ENCODE measurements around the gene TUBG2. TPM values are rescaled to one million over a fixed set of nuclear protein-coding genes. Genes with fewer than 3 reads are reported as not detected.

TUBG2 gene
- total and polyA plus RNA-seq, 2 of the 8 experiments (the other 6 are each of a cell fraction or from before 2014, with no cell fraction given), result 14.8 to 16.6 TPM

DNA sequence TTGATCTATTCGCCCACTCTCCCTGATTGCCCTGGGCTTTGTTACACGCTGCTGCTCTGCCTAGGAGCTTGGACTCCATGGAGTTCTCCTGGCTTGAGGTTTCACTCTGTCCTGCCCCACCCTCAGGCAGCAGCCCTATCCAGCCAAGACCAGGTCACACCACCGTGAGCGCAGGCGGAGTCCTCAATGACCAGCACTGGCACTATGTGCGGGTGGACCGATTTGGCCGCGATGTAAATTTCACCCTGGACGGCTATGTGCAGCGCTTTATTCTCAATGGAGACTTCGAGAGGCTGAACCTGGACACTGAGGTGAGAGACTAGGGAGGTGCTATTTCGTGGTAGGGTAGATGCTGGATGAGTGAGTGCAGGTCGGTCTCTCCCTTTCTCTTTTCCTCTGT lies 26.7 kb downstream of the TUBG2 start:
- no peak overlapping the region for H3K23ac ChIP-seq (ENCODE audit: insufficient read length)
- H3K9ac ChIP-seq (replicated peaks in 1 of 4; ENCODE audit: extremely low read depth in 1 of 4, low read depth in 3 of 4, low read length in 3 of 4), result no peak overlapping the region
- H4K20me1 ChIP-seq (replicated peaks in 1 of 2; ENCODE audit: control insufficient read depth in 1 of 2, insufficient read depth in 2 of 2, low read length in 2 of 2), result peaks cover 0 to 7% of the 10 kb centered on the region in 2 experiments
- DNase-seq (ENCODE audit: low read depth in 1 of 2, low spot score in 2 of 2), result no peak
- H2BK15ac ChIP-seq (ENCODE audit: low read length), result no peak overlapping the region
- H2AFZ ChIP-seq (ENCODE audit: low read length), result no peak overlapping the region
- no peak overlapping the region for H2BK120ac ChIP-seq (replicated peaks; ENCODE audit: low read depth, low read length)
- no peaks in the 10 kb centered on the region for H3K9me3 ChIP-seq (ENCODE audit: insufficient read depth in 2 of 2, low read depth in 1 of 2, low read length in 1 of 2)
- no peak overlapping the region for H3K14ac ChIP-seq (ENCODE audit: insufficient read length)
- no peak overlapping the region for H4K8ac ChIP-seq (ENCODE audit: extremely low read depth, insufficient read depth, low read length)
- no peak overlapping the region for H2BK12ac ChIP-seq (ENCODE audit: low read depth, low read length)
- H3K4me2 ChIP-seq (ENCODE audit: insufficient read depth in 1 of 2, low read depth in 2 of 2, low read length in 2 of 2), result no peak overlapping the region
- no peak overlapping the region for H3K27ac ChIP-seq (ENCODE audit: low read depth, low read length)
- H3K4me1 ChIP-seq (replicated peaks in 1 of 4; ENCODE audit: control insufficient read depth in 3 of 4, insufficient read depth in 4 of 4, low read length in 3 of 4), result peaks cover 0 to 12% (median 10%) of the 10 kb centered on the region in 4 experiments; a peak in 6 of 7 replicates
- 94% methylated on average over 14 of the region's 14 CpGs; no CpG with 5 or more reads in 1 of the 2 experiments for WGBS, 2 experiments (ENCODE audit: extremely low coverage in 1 of 2, insufficient coverage in 1 of 2, insufficient read length in 1 of 2, insufficient replicate concordance in 2 of 2, low coverage in 1 of 2, low lambda C conversion rate in 2 of 2, missing lambda C conversion rate in 1 of 2)
- no peaks in the 10 kb centered on the region for H3K79me2 ChIP-seq (ENCODE audit: control insufficient read depth in 1 of 2, insufficient read depth in 2 of 2, low read length in 2 of 2)
- H3K27me3 ChIP-seq (replicated peaks in 1 of 4; ENCODE audit: control insufficient read depth in 3 of 4, extremely low read depth in 1 of 4, insufficient read depth in 3 of 4, low read length in 3 of 4), result peaks cover 0 to 20% (median 15%) of the 10 kb centered on the region in 4 experiments; a peak in 5 of 7 replicates
- ChIA-PET CTCF (ENCODE audit: partially characterized antibody) (interaction anchor here (0.6 to 3.4 kb wide), 5 partner anchors 8 to 108 kb away, joined by 3 to 15 read pairs (median 4); partner anchors contain the start of gene PSMC3IP), POLR2A (ENCODE audit: partially characterized antibody) (interaction anchor here (0.8 to 1.3 kb wide), 2 partner anchors 8 to 150 kb away, joined by 3 to 4 read pairs; partner anchors contain the start of gene NAGLU)
- peaks cover 0 to 4% (median 0%) of the 10 kb centered on the region in 4 experiments; a peak in 3 of 8 replicates for H3K36me3 ChIP-seq (ENCODE audit: control insufficient read depth in 2 of 4, insufficient read depth in 4 of 4, low read length in 3 of 4)
- no peak overlapping the region for H3K56ac ChIP-seq (replicated peaks; ENCODE audit: insufficient read length, low read depth, low read length)
- H2BK5ac ChIP-seq (ENCODE audit: low read depth, low read length), result no peak overlapping the region
- H3K4me3 ChIP-seq (ENCODE audit: extremely low read depth in 1 of 4, insufficient read depth in 2 of 4, low read depth in 3 of 4, low read length in 4 of 4), result no peak overlapping the region
- H4K5ac ChIP-seq (ENCODE audit: insufficient read length, low read depth, low read length), result no peak overlapping the region
- H2AK5ac ChIP-seq (ENCODE audit: low read depth, low read length), result no peak overlapping the region
- no peak overlapping the region for H3K18ac ChIP-seq (ENCODE audit: extremely low read depth, low read length)
- no peak overlapping the region for H2BK20ac ChIP-seq (ENCODE audit: low read length)
- H4K91ac ChIP-seq (replicated peaks; ENCODE audit: insufficient read length, low read length), result no peak overlapping the region
- FAIRE-seq, result no peak
- peaks cover 14% of the 10 kb centered on the region; the same call in 1 of the 2 replicates for H3K23me2 ChIP-seq (ENCODE audit: low read depth, low read length)
- H3K79me1 ChIP-seq (ENCODE audit: low read depth, low read length), result no peaks in the 10 kb centered on the region
- H3K4ac ChIP-seq (replicated peaks; ENCODE audit: insufficient read length, low read depth, low read length), result no peak overlapping the region
- TF ChIP-seq RAD21 (IDR thresholded peaks at IDR 0.05 in 1 of 2, conservative IDR thresholded peaks at IDR 0.05 in 1 of 2; ENCODE audit: low read depth in 2 of 2, low read length in 2 of 2) (no peak), RXRA (IDR thresholded peaks at IDR 0.05; ENCODE audit: insufficient read depth, low read depth, low read length) (no peak), BACH1 (IDR thresholded peaks at IDR 0.05; ENCODE audit: low read length) (no peak), JUN (IDR thresholded peaks at IDR 0.05; ENCODE audit: low read depth, low read length) (no peak), SP4 (IDR thresholded peaks at IDR 0.05; ENCODE audit: low read length) (no peak), SIN3A (conservative IDR thresholded peaks at IDR 0.05 in 1 of 2, IDR thresholded peaks at IDR 0.05 in 1 of 2; ENCODE audit: low read depth in 1 of 2, low read length in 2 of 2) (no peak)
